Panc1 (cell line): Measurements from ENCODE around the gene KRT77. TPM values are rescaled to one million over a fixed set of nuclear protein-coding genes. Genes with fewer than 3 reads are reported as not detected.

Source experiments
- ATAC-seq: fragments of 200-7000 bp; cut with Tn5 transposase; 2 replicates; pipeline ENCODE4 v1.9.1; 2020; ENCODE audit warnings: mild to moderate bottlenecking, moderate library complexity
- BruUV-seq: library from RNA; stranded (reverse); fragments of 400-500 nt; replicated peaks from 2 replicates; lab custom pipeline; 2021; lab: Mats Ljungman, UMichigan
- CTCF ChIA-PET: fragments of 300-600 bp; sonication (Branson Sonifier 250); formaldehyde crosslinking; loops from one replicate; lab custom pipeline; 2022; ENCODE audit warnings: antibody characterized with exemption; lab: Charles Lee
- POLR2A ChIA-PET: fragments of 300-600 bp; sonication (Branson Sonifier 250); formaldehyde crosslinking; loops from one replicate; lab custom pipeline; 2022; ENCODE audit warnings: antibody characterized with exemption; lab: Charles Lee
- DNase-seq: peaks from one replicate; pipeline ENCODE4 v3.0.0-alpha.2; 2010; ENCODE audit warnings: low read depth, low spot score
- H3K27ac ChIP-seq: 2 replicates; pipeline ENCODE4 v1.5.1; 2011; ENCODE audit warnings: mild to moderate bottlenecking, low read length, inconsistent platforms
- H3K27me3 ChIP-seq: fragments of 200-500 bp; sonication (Bioruptor generic); 2 replicates; pipeline ENCODE4 v1.6.0; 2014; ENCODE audit warnings: low read length, inconsistent platforms; ENCODE audit not compliant: control insufficient read depth, insufficient read depth
- H3K36me3 ChIP-seq: fragments of 200-500 bp; sonication (Bioruptor generic); 2 replicates; pipeline ENCODE4 v1.5.1; 2014; ENCODE audit warnings: inconsistent platforms, mild to moderate bottlenecking, low read length, moderate library complexity; ENCODE audit not compliant: control insufficient read depth, insufficient read depth
- H3K4me1 ChIP-seq: 2 replicates; pipeline ENCODE4 v1.5.1; 2011; ENCODE audit warnings: inconsistent platforms, mild to moderate bottlenecking, low read length, moderate library complexity; ENCODE audit not compliant: control insufficient read depth, insufficient read depth
- H3K4me3 ChIP-seq, 2 experiments: 2 replicates each; pipeline ENCODE4 v1.5.1; 2011 to 2012; ENCODE audit warnings: low read depth in 2 of 2, low read length in 2 of 2, mild to moderate bottlenecking in 2 of 2, inconsistent platforms in 1 of 2, moderate library complexity in 1 of 2
- H3K9me3 ChIP-seq: fragments of 200-500 bp; sonication (Bioruptor generic); 2 replicates; pipeline ENCODE4 v1.5.1; 2014; ENCODE audit warnings: low read depth, mild to moderate bottlenecking, inconsistent platforms, low read length, moderate library complexity; ENCODE audit not compliant: control insufficient read depth, insufficient read depth
- CTCF ChIP-seq: fragments of 450-650 bp; IDR thresholded peaks from 2 replicates; pipeline ENCODE4 v1.5.1; 2017; ENCODE audit warnings: mild to moderate bottlenecking
- POLR2AphosphoS5 ChIP-seq: IDR thresholded peaks from 2 replicates; pipeline ENCODE4 v1.6.1; 2012; ENCODE audit warnings: mild to moderate bottlenecking, low read depth, low read length, moderate library complexity
- REST ChIP-seq, 2 experiments: IDR thresholded peaks; 2 replicates each; pipeline ENCODE4 v1.6.1; 2011 to 2012; ENCODE audit warnings: low read depth in 2 of 2, control low read depth in 1 of 2, low read length in 1 of 2, mild to moderate bottlenecking in 1 of 2, moderate library complexity in 1 of 2; ENCODE audit not compliant: insufficient read depth in 1 of 2
- SIN3A ChIP-seq: IDR thresholded peaks from 2 replicates; pipeline ENCODE4 v1.6.1; 2012; ENCODE audit warnings: low read depth, mild to moderate bottlenecking, low read length, moderate library complexity, borderline replicate concordance; ENCODE audit not compliant: insufficient read depth
- TCF7L2 ChIP-seq: IDR thresholded peaks from 2 replicates; pipeline ENCODE4 v1.6.1; 2011; ENCODE audit warnings: mild to moderate bottlenecking, low read depth, low read length, inconsistent platforms
- in situ Hi-C: cut with HindIII; loops from 2 replicates; pipeline ENCODE4 v1.10.0; 2016; ENCODE audit warnings: low sequenced_read_pairs, low pct_unique_long_range_greater_than_20kb
- intact Hi-C: fragments of 100-400 bp; cut with micrococcal nuclease; formaldehyde crosslinking; loops from one replicate; pipeline ENCODE4 v1.10.0; 2022; ENCODE audit not compliant: unreplicated experiment
- total RNA-seq: library from RNA; stranded (reverse); gene quantifications from one replicate; pipeline ENCODE4 v1.2.1, GENCODE V29; 2021; ENCODE audit not compliant: unreplicated experiment

KRT77 gene
- total RNA-seq, 1 experiment from 2014 or later, result not detected

- Histone ChIP-seq H3K4me1 (no peaks in the 10 kb centered on the region), H3K36me3 (no peaks in the 10 kb centered on the region), H3K9me3 (no peaks in the 10 kb centered on the region), H3K27ac (no peak overlapping the region), H3K4me3 (no peak overlapping the region), H3K27me3 (peaks cover 12% of the 10 kb centered on the region)
- ATAC-seq (no peak), DNase-seq (no peak)
- TF ChIP-seq TCF7L2 (no peak), REST (IDR thresholded peaks at IDR 0.05; ENCODE audit: insufficient read depth in 1 of 2, low read depth in 2 of 2, low read length in 1 of 2) (no peak), POLR2AphosphoS5 (no peak), CTCF (no peak), SIN3A (no peak)
- in situ Hi-C loops, result no loop called here
- intact Hi-C loops, result no loop called here
- CTCF ChIA-PET, result interaction anchor here (0.6 kb wide), 1 partner anchor 129 kb away, joined by 3 read pairs; no protein-coding TSS in a partner anchor
- POLR2A ChIA-PET, result no interaction called here
- no TSS peak for BruUV-seq
Measured at GRCh38 chr12:52748578-52748977, 45.3 kb upstream of the KRT77 start.

- intact Hi-C loops, result no loop called here
- no TSS peak for BruUV-seq
Measured at GRCh38 chr12:52745554-52745953, 42.2 kb upstream of the KRT77 start.

More at GRCh38 chr12:52745554-52745953, 42.2 kb upstream of the KRT77 start:
- Histone ChIP-seq H3K27ac (no peak overlapping the region), H3K4me1 (no peaks in the 10 kb centered on the region), H3K36me3 (no peaks in the 10 kb centered on the region), H3K4me3 (no peak overlapping the region), H3K27me3 (peaks cover 11% of the 10 kb centered on the region), H3K9me3 (no peaks in the 10 kb centered on the region)
- in situ Hi-C loops, result no loop called here
- no peak for DNase-seq
- no peak for ATAC-seq
- POLR2A ChIA-PET, result no interaction called here
- TF ChIP-seq POLR2AphosphoS5, result no peak
- TF ChIP-seq SIN3A, result no peak
- no peak for TF ChIP-seq TCF7L2
- TF ChIP-seq REST (IDR thresholded peaks at IDR 0.05; ENCODE audit: insufficient read depth in 1 of 2, low read depth in 2 of 2, low read length in 1 of 2), result no peak
- no peak for TF ChIP-seq CTCF
- CTCF ChIA-PET, result interaction anchor here (0.8 kb wide), 1 partner anchor 31 kb away, joined by 3 read pairs; no protein-coding TSS in a partner anchor
